SU-DHL-6 (cell line): ENCODE measurements around the gene PDGFA.

ENCODE experiments used
- H2AFZ ChIP-seq: fragments of 200-600 bp; sonication (generic); 2 replicates; pipeline ENCODE4 v1.6.1; 2014; ENCODE audit warnings: low read depth, mild to moderate bottlenecking, moderate library complexity, mixed read lengths, antibody characterized with exemption, low read length; ENCODE audit not compliant: severe bottlenecking
- H3F3A ChIP-seq: fragments of 200-600 bp; shearing (Covaris generic); 2 replicates; pipeline ENCODE4 v1.6.0; 2016; ENCODE audit warnings: antibody characterized with exemption, mild to moderate bottlenecking; ENCODE audit not compliant: insufficient read depth
- H3K27ac ChIP-seq: fragments of 200-600 bp; sonication (generic); 2 replicates; pipeline ENCODE4 v1.5.1; 2016; ENCODE audit warnings: low read depth, mild to moderate bottlenecking, low read length, moderate library complexity, mixed read lengths
- H3K27me3 ChIP-seq: fragments of 200-600 bp; sonication (generic), shearing (Covaris generic); 2 replicates; pipeline ENCODE4 v1.6.0; 2014; ENCODE audit warnings: mild to moderate bottlenecking, low read length
- H3K36me3 ChIP-seq: fragments of 200-600 bp; sonication (generic); 2 replicates; pipeline ENCODE4 v1.6.1; 2014; ENCODE audit warnings: mild to moderate bottlenecking, low read length, mixed read lengths
- H3K4me2 ChIP-seq: fragments of 300-600, 200-600 bp; shearing (Covaris generic), sonication (generic); 2 replicates; pipeline ENCODE4 v1.6.0; 2014; ENCODE audit warnings: low read length, low read depth, mild to moderate bottlenecking; ENCODE audit not compliant: poor library complexity, severe bottlenecking
- H3K4me3 ChIP-seq: fragments of 200-600 bp; sonication (generic); 2 replicates; pipeline ENCODE4 v1.5.1; 2014; ENCODE audit warnings: antibody characterized with exemption, low read length, mild to moderate bottlenecking, mixed read lengths; ENCODE audit not compliant: insufficient read depth, poor library complexity, severe bottlenecking
- H3K79me2 ChIP-seq: fragments of 200-600 bp; sonication (generic); 2 replicates; pipeline ENCODE4 v1.6.1; 2014; ENCODE audit warnings: mild to moderate bottlenecking, low read length, moderate library complexity; ENCODE audit not compliant: insufficient read depth
- H3K9ac ChIP-seq: fragments of 200-600 bp; sonication (generic); 2 replicates; pipeline ENCODE4 v1.7.0; 2014; ENCODE audit warnings: mild to moderate bottlenecking, low read length
- H3K9me2 ChIP-seq: fragments of 200-600 bp; sonication (generic); replicated peaks from 2 replicates; pipeline ENCODE4 v1.6.1; 2014; ENCODE audit warnings: low read length; ENCODE audit not compliant: insufficient read depth
- H3K9me3 ChIP-seq: fragments of 200-600 bp; sonication (generic); 2 replicates; pipeline ENCODE4 v1.6.1; 2014; ENCODE audit warnings: low read length, mixed read lengths; ENCODE audit not compliant: insufficient read depth
- H4K20me1 ChIP-seq: fragments of 200-600 bp; sonication (generic); 2 replicates; pipeline ENCODE4 v1.6.1; 2014; ENCODE audit warnings: low read depth, mild to moderate bottlenecking, antibody characterized with exemption, low read length, moderate library complexity, mixed read lengths
- CTCF ChIP-seq: fragments of 200-600 bp; sonication (generic); IDR thresholded peaks from one replicate; pipeline ENCODE4 v1.5.1; 2017; ENCODE audit warnings: antibody characterized with exemption, mild to moderate bottlenecking, low read length, moderate library complexity; ENCODE audit not compliant: insufficient read depth, poor library complexity, severe bottlenecking
- EZH2phosphoT487 ChIP-seq: fragments of 200-600 bp; sonication (generic), shearing (Covaris generic); conservative IDR thresholded peaks from 2 replicates; pipeline ENCODE4 v1.6.1; 2018; ENCODE audit warnings: mild to moderate bottlenecking, antibody characterized with exemption, low read length, moderate library complexity, mixed read lengths

Gene PDGFA

GRCh38 chr7:477626-478220 is 41.9 kb downstream of the PDGFA start:
- Histone ChIP-seq H3F3A (no peaks in the 10 kb centered on the region), H3K9me3 (no peaks in the 10 kb centered on the region), H3K9me2 (no peaks in the 10 kb centered on the region), H2AFZ (no peak overlapping the region), H3K79me2 (no peaks in the 10 kb centered on the region), H3K36me3 (no peaks in the 10 kb centered on the region), H3K4me3 (no peak overlapping the region), H3K27ac (no peak overlapping the region), H3K4me2 (no peak overlapping the region), H3K9ac (no peak overlapping the region), H4K20me1 (no peaks in the 10 kb centered on the region), H3K27me3 (no peaks in the 10 kb centered on the region)
- TF ChIP-seq CTCF (no peak), EZH2phosphoT487 (no peak)

- Histone ChIP-seq H4K20me1 (no peaks in the 10 kb centered on the region), H3K27me3 (no peaks in the 10 kb centered on the region), H3K9me2 (no peaks in the 10 kb centered on the region), H3K4me3 (no peak overlapping the region), H3K36me3 (no peaks in the 10 kb centered on the region), H3K27ac (no peak overlapping the region), H3K79me2 (no peaks in the 10 kb centered on the region), H2AFZ (no peak overlapping the region), H3F3A (no peaks in the 10 kb centered on the region), H3K4me2 (no peak overlapping the region), H3K9ac (no peak overlapping the region), H3K9me3 (no peaks in the 10 kb centered on the region)
- TF ChIP-seq EZH2phosphoT487 (no peak), CTCF (no peak)
Measured at GRCh38 chr7:476736-477360, 42.8 kb downstream of the PDGFA start.

DNA sequence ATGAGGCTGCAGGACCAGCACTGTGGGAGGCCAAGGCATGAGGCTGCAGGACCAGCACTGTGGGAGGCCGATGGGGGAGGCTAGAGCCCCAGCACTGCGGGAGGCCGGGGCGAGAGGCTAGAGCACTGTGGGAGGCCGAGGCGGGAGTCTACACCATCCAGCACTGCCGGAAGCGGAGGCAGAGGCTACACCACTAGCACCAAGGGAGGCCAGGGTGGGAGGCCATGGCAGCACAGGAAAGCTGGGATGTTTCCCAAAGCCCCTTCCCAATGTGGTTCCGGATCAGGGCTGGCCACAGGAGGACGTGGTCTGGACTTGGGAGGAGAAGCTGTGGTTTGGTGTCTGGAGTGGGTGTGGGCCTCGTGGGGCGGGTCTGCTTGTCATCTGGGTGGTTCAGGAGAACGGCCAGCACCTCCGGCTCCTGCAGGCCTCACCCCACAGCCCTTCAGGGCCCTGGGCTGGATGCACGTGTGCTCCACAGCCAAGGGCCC is 43.6 kb downstream of the PDGFA start:
- Histone ChIP-seq H3K4me3 (no peak overlapping the region), H3K9me3 (no peaks in the 10 kb centered on the region), H3K36me3 (no peaks in the 10 kb centered on the region), H4K20me1 (no peaks in the 10 kb centered on the region), H3K27ac (no peak overlapping the region), H3K79me2 (no peaks in the 10 kb centered on the region), H3K9ac (no peak overlapping the region), H3K27me3 (no peaks in the 10 kb centered on the region), H3K4me2 (no peak overlapping the region), H2AFZ (no peak overlapping the region), H3F3A (no peaks in the 10 kb centered on the region), H3K9me2 (no peaks in the 10 kb centered on the region)
- TF ChIP-seq EZH2phosphoT487 (no peak), CTCF (no peak)
